Measurements from ENCODE around the gene TAS1R3. TPM values are rescaled to one million over a fixed set of nuclear protein-coding genes. Genes with fewer than 3 reads are reported as not detected.

Gene TAS1R3
- total and polyA plus RNA-seq, 2 experiments from 2014 or later: 0.14 TPM; not detected in 1

DNA sequence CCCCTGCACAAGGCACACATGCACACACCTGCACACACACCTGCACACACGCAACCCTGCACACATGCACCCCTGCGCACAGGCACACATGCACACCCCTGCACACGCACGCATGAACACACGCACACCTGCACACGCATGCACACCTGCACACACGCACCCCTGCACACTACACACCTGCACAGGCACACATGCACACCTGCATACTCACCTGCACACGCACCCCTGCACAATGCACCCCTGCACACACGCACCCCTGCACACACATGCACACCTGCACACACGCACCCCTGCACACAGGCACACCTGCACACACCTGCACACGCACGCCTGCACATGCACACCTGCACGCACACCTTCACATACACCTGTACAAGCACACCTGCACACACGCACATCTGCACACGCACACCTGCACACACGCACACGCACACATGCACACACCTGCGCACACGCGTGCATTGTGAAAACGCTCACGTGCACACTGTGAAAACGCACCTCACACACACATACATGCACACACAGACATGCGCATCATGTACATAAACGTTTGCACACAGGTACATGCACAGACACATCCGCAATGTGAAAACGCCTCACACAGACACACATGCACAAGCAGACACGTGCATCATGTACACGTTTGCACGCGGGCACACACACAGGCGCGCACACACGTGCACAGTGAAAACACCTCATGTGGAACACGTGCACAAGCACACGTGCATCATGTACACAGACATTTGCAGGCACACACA, 9.9 kb downstream of the TAS1R3 start (continued):
- TF ChIP-seq REST (IDR thresholded peaks at IDR 0.05; ENCODE audit: unreplicated experiment): no peak
- no peak for TF ChIP-seq POLR2AphosphoS5 (IDR thresholded peaks at IDR 0.05; ENCODE audit: low read depth)
- no peak for TF ChIP-seq JUNB (IDR thresholded peaks at IDR 0.05; ENCODE audit: unreplicated experiment)
- TF ChIP-seq CREB1 (CRISPR knock-in tag; IDR thresholded peaks at IDR 0.05; ENCODE audit: low read depth): no peak
- no peak for TF ChIP-seq EZH2 (IDR thresholded peaks at IDR 0.05; ENCODE audit: low read depth, unreplicated experiment)
- TF ChIP-seq ZNF114 (CRISPR knock-in tag; IDR thresholded peaks at IDR 0.05): no peak
- no peak for TF ChIP-seq NANOG (IDR thresholded peaks at IDR 0.05; ENCODE audit: borderline replicate concordance)

GRCh38 chr1:1341549-1342021, 10.5 kb downstream of the TAS1R3 start:
- Mint-ChIP-seq H3K27me3 (ENCODE audit: insufficient read depth, low read depth, poor library complexity) (peaks cover 6% of the 10 kb centered on the region), H3K4me1 (no peaks in the 10 kb centered on the region; the same call in 2 of the 3 replicates), H3K27ac (no peak overlapping the region), H3K4me3 (no peak overlapping the region), H3K9me3 (no peaks in the 10 kb centered on the region; the same call in 2 of the 3 replicates), H3K36me3 (ENCODE audit: low read depth) (peaks cover 18% of the 10 kb centered on the region)
- peaks cover 9% of the 10 kb centered on the region for H3F3A ChIP-seq (replicated peaks; ENCODE audit: low read depth)
- no peaks in the 10 kb centered on the region for H3K27me3 ChIP-seq (ENCODE audit: insufficient read depth)
- no peak overlapping the region for H2AFZ ChIP-seq
- H3K4me2 ChIP-seq: no peak overlapping the region
- H3K36me3 ChIP-seq (ENCODE audit: insufficient read depth): no peaks in the 10 kb centered on the region
- H3K27ac ChIP-seq (ENCODE audit: low read depth): no peak overlapping the region
- no peak overlapping the region for H3K4me3 ChIP-seq
- no peak for TF ChIP-seq EZH2 (IDR thresholded peaks at IDR 0.05; ENCODE audit: low read depth, unreplicated experiment)
- H3K4me1 ChIP-seq (ENCODE audit: insufficient read depth): no peaks in the 10 kb centered on the region
- no peak for DNase-seq (ENCODE audit: low spot score)
- H3K79me2 ChIP-seq (replicated peaks; ENCODE audit: insufficient read depth): peaks cover 5% of the 10 kb centered on the region
- ATAC-seq: no peak
- no peaks in the 10 kb centered on the region for H3K9me2 ChIP-seq (ENCODE audit: insufficient read depth)
- 0 out of 2 replicates have a peak, but pooled peaks cover 3% of the 10 kb centered on the region for H4K20me1 ChIP-seq (replicated peaks; ENCODE audit: insufficient read depth)

GRCh38 chr1:1342061-1342562, 11.0 kb downstream of the TAS1R3 start:
- H2AFZ ChIP-seq: no peak overlapping the region
- DNase-seq (ENCODE audit: low spot score): no peak
- no peak for ATAC-seq
- Mint-ChIP-seq H3K27ac (no peak overlapping the region), H3K4me3 (no peak overlapping the region), H3K4me1 (peaks cover 5% of the 10 kb centered on the region), H3K36me3 (ENCODE audit: low read depth) (peaks cover 18% of the 10 kb centered on the region), H3K27me3 (ENCODE audit: insufficient read depth, low read depth, poor library complexity) (peaks cover 6% of the 10 kb centered on the region), H3K9me3 (no peaks in the 10 kb centered on the region; the same call in 2 of the 3 replicates)
- no peaks in the 10 kb centered on the region for H3K27me3 ChIP-seq (ENCODE audit: insufficient read depth)
- H3K4me3 ChIP-seq: no peak overlapping the region
- H3F3A ChIP-seq (replicated peaks; ENCODE audit: low read depth): peaks cover 9% of the 10 kb centered on the region
- no peaks in the 10 kb centered on the region for H3K4me1 ChIP-seq (ENCODE audit: insufficient read depth)
- H3K79me2 ChIP-seq (replicated peaks; ENCODE audit: insufficient read depth): peaks cover 10% of the 10 kb centered on the region
- H3K4me2 ChIP-seq: no peak overlapping the region
- H3K27ac ChIP-seq (ENCODE audit: low read depth): no peak overlapping the region
- no peak for TF ChIP-seq REST (IDR thresholded peaks at IDR 0.05; ENCODE audit: unreplicated experiment)
- H3K36me3 ChIP-seq (ENCODE audit: insufficient read depth): no peaks in the 10 kb centered on the region
- peaks cover 3% of the 10 kb centered on the region; the same call in 1 of the 2 replicates for H4K20me1 ChIP-seq (replicated peaks; ENCODE audit: insufficient read depth)
- no peaks in the 10 kb centered on the region for H3K9me2 ChIP-seq (ENCODE audit: insufficient read depth)
